ENCODE data around the gene CIDEB.

Gene CIDEB

GRCh38 chr14:24286996-24287395 lies 20.8 kb downstream of the CIDEB start:
- no peak for DNase-seq

DNA sequence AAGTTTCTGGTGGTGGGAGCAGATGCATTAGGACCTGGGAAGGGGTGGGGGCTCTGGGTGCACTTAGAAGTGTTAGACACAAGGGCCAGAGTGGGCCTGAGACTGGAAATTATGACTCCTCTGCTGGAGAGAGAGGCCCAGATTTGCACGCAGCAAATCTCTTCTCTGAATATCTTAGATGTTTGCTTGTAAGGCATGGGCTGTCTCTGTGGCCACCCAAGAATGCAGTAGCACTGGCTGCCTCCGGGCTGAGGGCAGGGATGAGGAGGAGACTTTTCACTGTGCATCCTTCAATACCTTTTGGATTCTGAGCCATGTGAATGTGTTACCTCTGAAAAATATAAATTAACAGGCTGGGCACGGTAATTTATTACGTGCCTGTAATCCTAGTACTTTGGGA lies 22.4 kb downstream of the CIDEB start:
- no peak for DNase-seq

- DNase-seq: no peak
Observed at GRCh38 chr14:24284501-24285035, 23.2 kb downstream of the CIDEB start.

DNA sequence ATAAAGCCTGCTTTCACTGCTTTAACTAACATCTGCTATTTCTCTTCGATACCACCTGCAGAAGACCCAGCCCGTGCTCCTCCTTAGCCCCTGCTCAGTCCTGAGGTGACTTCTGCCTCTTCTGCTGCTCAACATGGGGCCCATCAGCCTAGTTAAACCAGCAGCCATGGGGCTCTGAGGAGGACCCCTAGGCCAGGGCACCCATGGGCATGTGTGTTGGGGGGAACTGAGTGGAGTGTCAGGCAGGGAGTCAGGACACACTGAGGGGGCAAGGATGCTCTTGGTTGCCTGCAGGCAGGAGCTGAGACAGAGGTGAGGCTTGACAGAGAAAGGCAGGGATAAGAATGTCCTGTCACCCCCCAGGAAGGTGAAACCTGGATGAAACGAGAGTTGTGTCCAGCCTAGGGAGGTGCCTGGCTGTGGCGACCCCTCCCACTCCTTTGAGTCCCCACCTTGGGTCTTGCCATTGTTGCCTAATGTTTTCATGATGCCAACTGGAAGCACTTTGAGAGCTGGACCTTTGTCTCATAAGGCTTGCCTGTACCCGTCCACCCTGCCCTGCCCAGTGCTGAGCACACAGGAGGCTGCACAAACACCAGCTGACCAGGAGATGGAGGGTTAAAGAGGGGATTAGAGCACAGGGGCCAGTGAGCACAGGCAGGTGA lies 23.8 kb downstream of the CIDEB start:
- DNase-seq: no peak

- no peak for DNase-seq
Observed at GRCh38 chr14:24282736-24283135, 25.0 kb downstream of the CIDEB start.

DNA sequence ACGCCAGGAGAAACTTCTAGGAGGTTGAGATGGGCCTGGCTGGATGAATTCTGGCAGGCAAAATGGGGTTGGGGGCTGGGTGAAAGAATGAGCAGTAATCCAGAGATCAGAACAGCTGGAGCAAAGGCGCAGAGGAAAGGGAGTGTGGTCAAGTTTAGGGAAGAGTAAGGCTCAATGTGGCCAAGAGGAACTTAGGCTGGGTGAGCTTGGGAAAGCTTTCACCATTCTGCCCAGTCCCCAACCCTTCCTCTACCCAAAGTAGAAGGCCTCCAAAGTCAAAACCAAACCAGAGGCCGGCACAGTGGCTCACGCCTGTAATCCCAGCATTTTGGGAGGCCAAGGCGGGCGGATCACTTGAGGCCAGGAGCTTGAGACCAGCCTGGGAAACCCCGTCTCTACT lies 26.1 kb downstream of the CIDEB start:
- no peak for DNase-seq

GRCh38 chr14:24280797-24281460 lies 26.8 kb downstream of the CIDEB start:
- no peak for DNase-seq

DNA sequence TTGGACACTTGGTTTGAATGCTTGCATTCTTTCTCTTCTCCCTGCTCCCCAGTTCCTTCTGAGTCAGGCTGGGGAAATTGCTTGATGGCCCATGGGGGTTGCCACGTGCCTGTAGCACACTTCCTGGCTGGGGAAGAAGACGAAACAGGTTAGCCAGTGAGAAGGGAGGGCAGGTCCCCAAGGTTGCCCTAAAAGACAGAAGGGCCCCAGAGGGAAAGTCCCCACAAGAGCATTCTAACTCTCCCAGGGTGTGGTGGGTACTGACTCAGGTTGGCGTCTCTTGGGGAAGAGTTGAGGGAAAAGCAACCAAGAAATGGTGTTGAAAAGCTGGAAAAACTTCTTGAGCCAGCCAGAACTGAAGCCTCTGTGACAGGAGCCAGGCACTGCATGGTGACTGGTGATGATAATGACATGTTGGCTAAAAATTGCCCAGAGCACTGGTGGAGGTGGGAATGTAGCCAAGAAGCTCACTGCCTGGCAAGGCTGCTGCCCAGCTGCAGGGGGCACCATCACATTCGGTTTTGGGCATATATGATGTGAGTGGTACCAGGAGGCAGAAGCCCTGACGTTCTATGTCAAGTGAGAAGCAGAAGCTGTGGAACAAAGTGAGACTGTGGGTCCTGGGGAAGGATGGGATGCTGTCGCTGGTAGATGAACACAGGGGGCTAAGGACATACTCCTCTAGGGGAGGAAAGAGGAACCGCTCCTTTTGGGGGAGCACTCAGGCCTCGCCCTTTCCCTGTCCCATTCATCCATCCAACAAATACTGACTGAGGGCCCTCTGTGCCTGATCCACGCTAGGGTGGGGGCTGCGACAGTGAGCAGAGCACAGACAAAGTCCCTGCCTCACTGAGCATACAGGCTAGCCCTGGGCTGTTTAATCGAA lies 28.2 kb downstream of the CIDEB start:
- DNase-seq: peak; percentile 70

DNA sequence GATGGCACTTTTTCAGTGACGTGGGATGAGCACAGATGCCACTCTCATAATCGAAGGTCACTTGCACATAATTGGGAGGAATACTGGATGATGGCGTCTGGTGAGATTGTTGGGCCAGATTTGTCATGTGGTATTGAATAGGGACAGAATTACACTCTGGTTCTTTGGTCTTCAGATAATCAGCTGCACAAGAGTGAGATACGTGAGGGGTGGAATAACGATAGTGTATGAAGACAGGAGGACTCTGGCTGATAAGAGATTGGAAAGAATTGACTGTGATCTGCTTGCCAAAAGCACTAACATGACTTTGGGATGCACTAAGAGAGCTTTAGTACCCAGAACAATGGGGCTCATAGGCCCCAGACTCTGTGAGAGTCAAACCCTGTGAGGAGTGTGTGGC lies 29.4 kb downstream of the CIDEB start:
- no peak for DNase-seq

DNA sequence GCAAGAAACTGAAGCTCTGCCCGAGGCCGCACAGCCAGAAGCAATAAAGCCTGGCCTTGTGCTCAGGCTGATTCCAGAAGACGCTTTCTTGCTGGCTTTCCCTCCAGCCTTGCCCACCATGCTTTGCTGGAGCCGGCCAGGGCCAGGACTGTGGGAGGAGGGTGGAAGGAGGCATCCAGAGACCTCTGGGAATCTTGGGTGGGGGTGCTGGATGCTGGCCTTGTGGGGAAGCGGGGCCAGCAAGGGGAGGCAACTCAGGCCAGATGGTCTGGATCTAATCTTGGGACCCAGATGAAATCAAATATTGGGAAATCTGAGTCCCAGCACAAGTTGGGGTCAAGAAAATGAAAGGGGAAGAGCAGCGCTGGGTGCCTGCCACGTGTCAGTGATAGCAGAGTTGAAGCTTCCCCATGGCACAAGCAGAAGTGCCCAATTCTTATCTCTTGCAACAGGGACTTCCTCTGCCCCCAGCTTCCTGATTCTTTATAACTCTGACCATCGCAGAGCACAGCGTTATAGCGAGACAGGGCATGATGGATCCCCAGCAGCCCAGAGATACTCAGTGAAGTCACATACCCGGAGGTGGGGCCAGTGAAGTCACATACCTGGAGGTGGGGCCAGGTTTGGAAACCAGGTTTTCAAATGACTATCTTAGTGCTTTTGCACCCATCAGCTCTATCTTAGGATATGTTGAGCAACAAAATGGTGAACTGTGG lies 30.0 kb downstream of the CIDEB start:
- no peak for DNase-seq

DNA sequence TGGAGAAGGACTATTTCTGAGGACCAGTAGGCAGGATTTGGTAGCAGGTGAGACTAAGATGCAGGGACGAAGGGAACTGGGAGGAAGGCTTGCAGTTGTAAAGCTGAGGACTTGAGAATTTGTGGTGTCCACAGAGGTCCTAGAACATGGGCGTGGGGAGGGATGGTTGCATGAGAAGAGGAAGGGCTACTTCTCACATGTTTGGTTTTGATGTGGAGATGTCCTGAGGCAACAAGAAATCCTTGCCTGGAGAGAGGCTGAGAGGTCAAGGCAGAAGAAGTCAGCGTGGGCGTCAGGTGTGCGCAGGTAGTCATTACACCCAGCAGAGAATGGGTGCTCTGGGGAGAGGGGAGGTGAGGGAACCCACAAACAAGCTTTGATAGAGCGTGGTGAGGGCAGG lies 30.7 kb downstream of the CIDEB start:
- no peak for DNase-seq

GRCh38 chr14:24274101-24274543 lies 33.7 kb downstream of the CIDEB start:
- DNase-seq: peak; percentile 66

- no peak for DNase-seq
Observed at GRCh38 chr14:24273422-24273998, 34.3 kb downstream of the CIDEB start.

GRCh38 chr14:24272467-24272866 lies 35.3 kb downstream of the CIDEB start:
- DNase-seq: no peak

DNA sequence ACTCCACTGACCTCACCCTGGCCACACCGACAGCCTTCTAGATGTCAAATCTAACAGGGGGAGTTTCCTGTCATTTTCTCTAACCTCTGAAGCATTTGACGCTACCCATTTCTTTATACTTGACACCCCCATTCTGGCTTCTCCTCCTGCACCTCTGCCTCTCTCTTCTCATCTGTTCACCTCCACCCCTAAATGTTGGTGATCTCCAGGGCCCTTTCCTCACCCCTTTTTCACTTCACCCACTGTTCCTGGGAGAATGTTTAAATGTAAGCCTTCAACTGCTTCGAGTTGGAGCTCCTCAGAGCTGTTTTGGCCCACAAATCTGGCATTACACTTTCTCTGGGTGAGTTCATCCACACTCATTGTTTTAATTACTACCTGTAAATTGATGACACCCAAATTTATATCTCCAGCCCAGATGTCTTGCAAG lies 35.9 kb downstream of the CIDEB start:
- DNase-seq: no peak

- DNase-seq: peak; percentile 93
Observed at GRCh38 chr14:24271134-24271833, 36.5 kb downstream of the CIDEB start, which contains the start of gene RABGGTA. Gene RABGGTA, minus strand, starts transcription at chr14:24271597. Its CDS starts 482 bp downstream, at chr14:24271115.

DNA sequence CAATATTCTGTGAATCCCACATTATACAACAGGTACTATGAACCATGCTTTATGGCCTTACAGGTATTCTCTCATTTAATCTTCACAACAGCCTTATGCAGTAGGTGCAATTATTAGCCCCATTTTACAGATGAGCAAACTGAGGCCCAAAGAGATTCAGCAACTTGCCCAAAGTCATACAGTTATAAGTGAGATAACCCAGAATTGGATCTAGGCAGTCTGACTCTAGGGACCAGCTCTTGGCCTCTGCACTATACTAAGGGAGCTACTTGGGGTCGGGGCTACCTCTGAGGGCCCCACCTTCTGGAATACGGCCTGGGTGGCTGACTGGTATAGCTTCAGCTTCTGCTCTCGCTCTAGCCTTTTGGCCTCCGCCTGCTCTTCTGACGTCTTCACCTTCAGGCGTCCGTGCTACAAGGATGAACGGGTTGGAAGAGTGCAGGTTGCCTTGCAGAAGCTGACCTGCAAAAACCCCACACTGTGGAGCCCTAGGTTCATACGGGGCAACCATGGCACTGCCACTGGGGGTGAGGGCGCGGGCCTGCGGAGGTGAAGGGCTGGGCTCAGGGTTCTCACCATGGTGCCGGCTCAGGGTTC lies 37.1 kb downstream of the CIDEB start:
- DNase-seq: no peak

GRCh38 chr14:24269910-24270536 lies 37.8 kb downstream of the CIDEB start:
- DNase-seq: no peak

DNA sequence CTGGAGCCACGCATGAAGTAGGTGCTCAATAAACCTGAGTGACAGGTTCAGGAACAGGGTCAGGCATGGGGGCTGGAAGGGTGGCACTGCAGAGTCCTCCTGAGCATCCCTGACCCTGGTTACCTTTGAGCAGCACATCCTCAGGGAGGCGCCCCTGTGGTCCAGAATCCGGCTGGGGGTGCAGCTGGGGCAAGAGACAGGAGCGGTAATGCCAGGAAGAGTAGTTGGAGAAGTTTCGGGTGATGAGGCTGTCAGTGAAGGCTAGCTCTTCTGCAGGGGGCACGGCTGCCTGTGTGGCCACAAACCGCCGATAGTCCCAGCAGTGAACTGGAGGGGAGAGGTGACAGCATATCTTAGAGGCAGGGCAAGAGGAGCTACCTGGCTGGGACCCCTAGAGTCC lies 38.4 kb downstream of the CIDEB start:
- DNase-seq: no peak

DNA sequence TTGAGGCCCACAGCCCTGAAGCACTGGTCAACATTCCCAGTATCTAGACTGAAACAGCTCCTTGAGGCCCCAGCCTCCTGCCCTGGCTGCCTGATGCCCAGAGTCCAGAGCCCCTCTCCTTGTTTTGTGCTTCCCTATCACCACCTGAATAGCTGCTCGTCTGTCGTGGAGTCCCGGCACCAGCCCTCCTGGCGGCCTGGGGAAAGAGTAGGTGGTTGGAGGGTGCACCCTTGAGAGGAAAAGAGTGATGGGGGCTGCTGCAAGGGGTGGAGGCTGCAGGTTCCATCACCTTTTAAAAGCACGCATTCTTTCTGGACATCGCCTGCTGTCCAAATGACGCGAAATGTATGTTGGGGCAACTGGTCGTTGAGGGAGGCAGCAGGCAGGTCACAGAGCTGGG lies 39.6 kb downstream of the CIDEB start:
- no peak for DNase-seq

DNA sequence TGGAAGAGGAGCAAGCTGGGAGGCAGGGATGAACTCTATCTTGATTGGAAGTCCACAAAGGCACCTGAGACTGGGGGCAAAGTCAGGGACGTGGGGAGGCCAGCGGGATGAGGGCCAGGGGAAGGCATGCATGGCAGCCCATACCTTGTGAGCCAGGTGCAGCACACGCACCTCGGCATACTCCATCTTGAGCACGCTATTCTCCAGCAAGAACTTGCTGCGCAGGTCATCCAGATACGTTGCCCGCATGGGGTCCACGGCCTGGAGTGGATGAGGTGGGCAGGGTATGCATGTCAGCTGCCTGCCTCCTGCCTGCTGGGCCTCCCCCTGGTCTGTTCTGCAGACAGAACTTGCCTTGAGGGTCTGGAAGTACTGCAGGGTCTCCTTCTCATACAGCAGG lies 40.3 kb downstream of the CIDEB start:
- DNase-seq: no peak

Data from CD4-positive, alpha-beta T cell treated with Interleukin-4 for 4 hours (primary cell).